GM19099 (cell line): ENCODE data around the gene LLCFC1.

ENCODE experiments used
- POLR2A ChIP-seq: IDR thresholded peaks from 3 replicates; pipeline ENCODE4 v1.6.1; 2011; ENCODE audit warnings: low read depth; ENCODE audit not compliant: insufficient read length; ENCODE audit errors: extremely low read depth

LLCFC1 gene

GRCh38 chr7:142925413-142925812, 13.9 kb upstream of the LLCFC1 start:
- no peak for TF ChIP-seq POLR2A

GRCh38 chr7:142927085-142927745, 12.1 kb upstream of the LLCFC1 start:
- TF ChIP-seq POLR2A: no peak

DNA sequence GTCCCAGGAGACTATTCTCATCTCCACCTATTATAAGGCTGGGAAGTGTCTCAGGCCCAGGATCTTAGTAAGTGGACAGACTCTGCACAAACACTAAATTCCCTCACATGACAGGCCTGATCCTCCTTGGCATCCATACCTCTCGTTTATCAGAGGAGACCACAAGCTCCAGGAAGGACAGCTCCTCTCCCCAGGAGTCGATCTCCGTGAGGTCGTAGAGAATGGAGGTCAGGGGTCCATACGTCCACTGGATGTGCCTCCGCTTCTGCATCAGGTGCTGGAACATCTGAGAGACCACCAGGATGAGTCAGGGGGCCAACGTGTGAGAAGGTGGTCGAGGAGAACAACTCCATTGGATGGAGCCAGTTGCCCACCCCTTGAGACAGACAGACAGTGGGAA, 11.3 kb upstream of the LLCFC1 start:
- no peak for TF ChIP-seq POLR2A

DNA sequence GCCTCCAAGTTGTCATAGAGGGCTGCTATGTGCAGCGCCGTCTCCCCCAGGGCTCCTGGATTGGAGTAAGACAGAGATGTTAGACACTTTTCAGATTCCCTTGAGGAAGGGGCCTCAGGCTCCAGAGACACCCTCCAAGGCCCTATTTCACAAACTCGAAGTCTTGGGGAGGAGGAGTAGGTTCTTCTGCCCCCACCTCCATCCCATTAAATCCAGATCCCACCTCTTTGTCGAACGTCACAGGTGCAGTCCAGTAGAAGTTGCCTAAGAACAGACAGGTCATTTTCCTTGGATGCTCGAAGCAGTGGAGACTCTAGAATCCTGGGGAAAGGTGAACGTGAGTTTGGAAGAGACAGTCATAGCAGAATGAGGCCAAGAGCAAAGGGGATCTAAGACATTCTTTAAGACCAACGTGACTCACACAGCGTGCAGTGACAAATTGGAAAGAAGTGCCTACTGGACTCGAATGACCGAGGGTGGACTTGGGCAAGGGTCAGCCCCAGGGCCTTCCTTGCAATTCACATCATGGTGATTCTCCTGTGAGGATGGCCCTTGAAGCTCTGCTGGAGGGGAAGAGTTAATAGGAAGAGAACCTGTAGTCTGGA, 9.1 kb upstream of the LLCFC1 start:
- TF ChIP-seq POLR2A: no peak

GRCh38 chr7:142932386-142933091, 6.7 kb upstream of the LLCFC1 start:
- no peak for TF ChIP-seq POLR2A

DNA sequence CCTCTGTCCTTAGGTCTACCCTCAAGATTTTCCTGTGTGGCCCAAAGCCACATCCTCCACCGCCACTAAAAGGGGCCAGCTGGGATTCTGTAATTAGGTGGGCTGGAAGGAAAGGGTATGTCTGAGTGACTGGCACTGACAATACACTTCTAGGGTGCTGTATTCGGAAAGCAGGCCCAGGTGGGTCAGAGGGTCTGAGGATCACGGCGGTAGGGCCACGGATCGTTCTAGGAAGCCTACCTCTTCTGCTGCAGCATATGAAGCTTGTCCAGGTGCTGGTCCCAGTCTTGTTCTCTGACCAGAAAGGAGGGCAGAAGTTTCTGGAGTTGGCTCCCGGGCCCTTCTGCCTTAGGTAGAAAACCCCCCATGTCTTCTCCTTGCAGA, 6.2 kb upstream of the LLCFC1 start:
- no peak for TF ChIP-seq POLR2A

GRCh38 chr7:142933624-142934023, 5.7 kb upstream of the LLCFC1 start, which contains the start of gene TRPV5:
Gene TRPV5, minus strand, starts transcription at chr7:142933746. Its CDS starts 287 bp downstream, at chr7:142933459.
- no peak for TF ChIP-seq POLR2A

DNA sequence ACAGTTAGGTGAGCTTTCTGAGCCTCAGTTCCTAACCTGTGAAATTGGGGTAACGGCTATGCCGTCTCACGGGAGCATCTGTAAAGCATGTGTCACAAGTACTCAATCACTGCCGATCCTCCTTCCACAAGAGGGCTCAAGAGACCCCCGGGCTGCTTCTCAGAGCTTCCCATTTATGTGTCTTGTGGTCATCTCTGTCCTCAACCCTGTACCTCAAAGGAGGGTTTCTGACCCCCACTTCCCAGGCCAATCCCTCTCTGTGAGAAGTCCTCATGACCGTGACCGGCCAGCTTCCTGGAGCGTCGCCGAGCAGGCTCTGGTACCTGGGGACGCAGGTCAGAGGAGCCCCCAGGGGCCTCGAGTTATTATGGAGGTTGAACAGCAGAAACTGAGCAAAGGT, 5.2 kb upstream of the LLCFC1 start:
- TF ChIP-seq POLR2A: no peak

DNA sequence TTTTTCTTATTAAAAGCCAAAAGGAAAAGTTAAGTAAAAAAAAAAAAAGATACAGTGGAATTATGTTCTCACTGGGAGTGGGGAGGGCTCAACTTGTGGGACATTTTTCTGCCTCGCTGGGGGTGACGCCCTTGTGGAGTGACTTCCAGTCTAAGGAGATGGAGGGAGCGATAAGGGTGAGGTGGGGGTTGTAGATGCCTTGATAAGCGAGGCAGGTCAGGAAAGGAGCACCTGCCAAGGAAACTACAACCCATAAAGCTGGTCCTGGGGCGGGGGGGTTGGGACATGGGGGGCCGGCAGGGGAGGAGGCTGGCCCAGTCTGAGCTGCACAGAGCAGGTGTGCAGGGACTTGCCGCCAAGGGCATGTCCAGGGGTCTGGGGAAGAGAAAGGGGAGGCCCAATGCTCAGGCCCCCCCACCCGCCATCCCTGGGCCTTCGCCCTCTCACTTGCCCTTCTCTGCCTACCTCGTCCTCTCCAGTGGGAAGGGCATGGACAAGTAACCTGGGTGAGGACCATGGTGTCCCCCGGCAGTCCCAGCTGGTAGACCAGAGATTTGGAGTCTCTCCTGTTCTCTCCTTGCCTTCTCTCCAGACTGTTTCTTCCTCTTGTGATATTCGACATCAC, 3.2 kb upstream of the LLCFC1 start:
- TF ChIP-seq POLR2A: no peak

GRCh38 chr7:142938611-142939010, 673 bp upstream of the LLCFC1 start:
- no peak for TF ChIP-seq POLR2A

- TF ChIP-seq POLR2A: no peak
These were observed 1.8 kb downstream of the LLCFC1 start for GRCh38 chr7:142940966-142941535.

GRCh38 chr7:142941541-142941940, 2.3 kb downstream of the LLCFC1 start:
- no peak for TF ChIP-seq POLR2A

GRCh38 chr7:142942746-142943145, 3.5 kb downstream of the LLCFC1 start:
- TF ChIP-seq POLR2A: no peak

GRCh38 chr7:142943706-142944268, 4.5 kb downstream of the LLCFC1 start:
- no peak for TF ChIP-seq POLR2A

DNA sequence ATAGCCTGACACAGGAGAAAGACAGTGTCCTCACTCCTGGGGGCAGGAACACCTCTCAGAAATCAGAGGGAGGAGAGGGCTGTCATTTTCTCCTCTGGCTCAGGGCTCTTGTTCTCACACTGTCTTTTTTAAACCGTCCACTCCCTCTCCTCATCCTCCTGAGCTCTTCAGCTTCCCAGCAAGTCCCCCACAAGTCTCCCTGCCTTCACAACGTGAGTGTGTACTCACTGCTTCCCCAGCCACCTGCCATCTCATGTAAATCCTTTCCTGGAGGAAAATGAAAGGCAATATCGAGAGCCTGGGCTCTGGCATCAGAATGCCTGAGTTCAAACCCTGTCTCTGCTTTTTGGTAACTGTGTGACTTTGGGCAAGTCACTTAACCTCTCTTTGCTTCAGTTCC, 5.7 kb downstream of the LLCFC1 start:
- no peak for TF ChIP-seq POLR2A
